IMR-90 (cell line): ENCODE measurements around the gene STX8. TPM values are rescaled to one million over a fixed set of nuclear protein-coding genes. Genes with fewer than 3 reads are reported as not detected.

Experiments
- ATAC-seq: fragments of 200-7000 bp; cut with Tn5 transposase; 2 replicates; pipeline ENCODE4 v1.9.1; 2020; ENCODE audit warnings: low read depth, mild to moderate bottlenecking, moderate library complexity
- BruUV-seq: library from RNA; stranded (reverse); fragments of 400-500 nt; replicated peaks from 2 replicates; lab custom pipeline; 2021; lab: Mats Ljungman, UMichigan
- CTCF ChIA-PET: fragments of 300-600 bp; formaldehyde crosslinking; extraction: SDS; loops from one replicate; lab custom pipeline; 2021; ENCODE audit warnings: antibody characterized with exemption; lab: Yijun Ruan, JAX
- POLR2A ChIA-PET: fragments of 300-600 bp; sonication (Branson Sonifier 250); formaldehyde crosslinking; loops from one replicate; lab custom pipeline; 2022; ENCODE audit warnings: antibody characterized with exemption; ENCODE audit not compliant: unreplicated experiment; lab: Charles Lee
- DNase-seq: peaks from one replicate; pipeline ENCODE4 v3.0.0; 2013
- H2AFZ ChIP-seq: replicated peaks from 2 replicates; pipeline ENCODE3; 2013; ENCODE audit warnings: low read length, mild to moderate bottlenecking; ENCODE audit not compliant: poor library complexity
- H2AK5ac ChIP-seq: 2 replicates; pipeline ENCODE4 v1.6.1; 2013; ENCODE audit warnings: low read depth, low read length, inconsistent platforms
- H2AK9ac ChIP-seq: replicated peaks from 2 replicates; pipeline ENCODE3; 2013; ENCODE audit warnings: mild to moderate bottlenecking, low read depth, low read length, moderate library complexity; ENCODE audit not compliant: poor library complexity
- H2BK120ac ChIP-seq: 2 replicates; pipeline ENCODE4 v1.6.1; 2013; ENCODE audit warnings: low read depth, low read length, inconsistent platforms
- H2BK15ac ChIP-seq: 3 replicates; pipeline ENCODE4 v1.6.1; 2013; ENCODE audit warnings: low read depth, low read length, inconsistent platforms
- H2BK20ac ChIP-seq: 2 replicates; pipeline ENCODE4 v1.6.1; 2013; ENCODE audit warnings: low read depth, mild to moderate bottlenecking, inconsistent platforms, low read length, moderate library complexity
- H2BK5ac ChIP-seq: 2 replicates; pipeline ENCODE4 v1.6.1; 2013; ENCODE audit warnings: mild to moderate bottlenecking, low read depth, low read length, inconsistent platforms; ENCODE audit not compliant: poor library complexity, severe bottlenecking
- H3K14ac ChIP-seq: replicated peaks from 2 replicates; pipeline ENCODE4 v1.6.1; 2013; ENCODE audit warnings: low read depth, low read length, inconsistent platforms
- H3K18ac ChIP-seq: 2 replicates; pipeline ENCODE4 v1.6.1; 2013; ENCODE audit warnings: low read depth, low read length, control low read depth
- H3K23ac ChIP-seq: 2 replicates; pipeline ENCODE4 v1.6.1; 2013; ENCODE audit warnings: low read depth, low read length, inconsistent platforms
- H3K27ac ChIP-seq: 2 replicates; pipeline ENCODE4 v1.5.1; 2013; ENCODE audit warnings: mild to moderate bottlenecking, control low read depth, low read length; ENCODE audit not compliant: insufficient read depth
- H3K27me3 ChIP-seq: 2 replicates; pipeline ENCODE4 v1.6.1; 2013; ENCODE audit warnings: low read length; ENCODE audit not compliant: control insufficient read depth, insufficient read depth
- H3K36me3 ChIP-seq: 2 replicates; pipeline ENCODE4 v1.6.1; 2013; ENCODE audit warnings: low read length, mixed read lengths; ENCODE audit not compliant: control insufficient read depth, insufficient read depth
- H3K4ac ChIP-seq: 2 replicates; pipeline ENCODE4 v1.6.1; 2013; ENCODE audit warnings: low read depth, low read length, inconsistent platforms
- H3K4me1 ChIP-seq: 2 replicates; pipeline ENCODE4 v1.6.1; 2013; ENCODE audit warnings: low read length, mixed read lengths; ENCODE audit not compliant: control insufficient read depth, insufficient read depth
- H3K4me2 ChIP-seq: 2 replicates; pipeline ENCODE4 v1.6.1; 2013; ENCODE audit warnings: low read depth, mild to moderate bottlenecking, control low read depth, low read length, moderate library complexity
- H3K4me3 ChIP-seq: 2 replicates; pipeline ENCODE4 v1.5.1; 2013; ENCODE audit warnings: low read depth, mild to moderate bottlenecking, control low read depth, low read length, moderate library complexity; ENCODE audit not compliant: insufficient read depth
- H3K56ac ChIP-seq: 2 replicates; pipeline ENCODE4 v1.6.1; 2013; ENCODE audit warnings: low read length, inconsistent platforms; ENCODE audit not compliant: insufficient read depth; ENCODE audit errors: extremely low read depth
- H3K79me1 ChIP-seq, 2 experiments: 2 replicates each; pipeline ENCODE4 v1.6.1; 2013; ENCODE audit warnings: low read length in 2 of 2, inconsistent platforms in 1 of 2, low read depth in 1 of 2
- H3K9ac ChIP-seq: 2 replicates; pipeline ENCODE4 v1.6.1; 2013; ENCODE audit warnings: low read depth, low read length, control low read depth
- H3K9me1 ChIP-seq: 2 replicates; pipeline ENCODE4 v1.6.1; 2013; ENCODE audit warnings: low read length, inconsistent platforms; ENCODE audit not compliant: insufficient read depth
- H3K9me3 ChIP-seq: 2 replicates; pipeline ENCODE4 v1.6.1; 2013; ENCODE audit warnings: low read length; ENCODE audit not compliant: control insufficient read depth, insufficient read depth
- H4K20me1 ChIP-seq: 2 replicates; pipeline ENCODE4 v1.6.1; 2013; ENCODE audit warnings: low read length, inconsistent platforms; ENCODE audit not compliant: insufficient read depth
- H4K5ac ChIP-seq: 2 replicates; pipeline ENCODE4 v1.6.1; 2013; ENCODE audit warnings: mild to moderate bottlenecking, low read depth, low read length, control low read depth
- H4K8ac ChIP-seq, 2 experiments: 2 replicates each; pipeline ENCODE4 v1.6.1; 2013; ENCODE audit warnings: low read depth in 2 of 2, low read length in 2 of 2, control low read depth in 1 of 2, inconsistent platforms in 1 of 2
- H4K91ac ChIP-seq: 2 replicates; pipeline ENCODE4 v1.6.1; 2013; ENCODE audit warnings: low read depth, low read length, inconsistent platforms; ENCODE audit not compliant: insufficient read depth
- BHLHE40 ChIP-seq: fragments of 150-350 bp; IDR thresholded peaks from 2 replicates; pipeline ENCODE4 v1.6.1; 2016; ENCODE audit warnings: mild to moderate bottlenecking, low read depth, low read length
- CEBPB ChIP-seq: IDR thresholded peaks from 2 replicates; pipeline ENCODE4 v1.6.1; 2012; ENCODE audit warnings: low read depth, low read length, improper control_type of control experiment
- CHD1 ChIP-seq: IDR thresholded peaks from 2 replicates; pipeline ENCODE4 v1.6.1; 2012; ENCODE audit warnings: low read depth, low read length, improper control_type of control experiment
- CTCF ChIP-seq: conservative IDR thresholded peaks from 2 replicates; pipeline ENCODE4 v1.5.1; 2012; ENCODE audit warnings: mild to moderate bottlenecking, low read depth, low read length, improper control_type of control experiment
- ELK1 ChIP-seq: fragments of 150-350 bp; IDR thresholded peaks from 2 replicates; pipeline ENCODE4 v1.6.1; 2016; ENCODE audit warnings: low read depth, mild to moderate bottlenecking, low read length, moderate library complexity, borderline replicate concordance
- FOS ChIP-seq: fragments of 150-350 bp; IDR thresholded peaks from 2 replicates; pipeline ENCODE4 v1.6.1; 2016; ENCODE audit warnings: low read depth, low read length
- MAFK ChIP-seq: IDR thresholded peaks from 2 replicates; pipeline ENCODE4 v1.6.1; 2012; ENCODE audit warnings: low read depth, low read length, improper control_type of control experiment
- MXI1 ChIP-seq: IDR thresholded peaks from 2 replicates; pipeline ENCODE4 v1.6.1; 2012; ENCODE audit warnings: low read depth, mild to moderate bottlenecking, low read length, moderate library complexity, borderline replicate concordance
- POLR2A ChIP-seq: IDR thresholded peaks from 2 replicates; pipeline ENCODE4 v1.6.1; 2012; ENCODE audit warnings: mild to moderate bottlenecking, low read depth, low read length
- RCOR1 ChIP-seq: IDR thresholded peaks from 2 replicates; pipeline ENCODE4 v1.6.1; 2012; ENCODE audit warnings: mild to moderate bottlenecking, low read length, improper control_type of control experiment; ENCODE audit not compliant: insufficient replicate concordance
- RFX5 ChIP-seq: IDR thresholded peaks from 2 replicates; pipeline ENCODE4 v1.8.0; 2012; ENCODE audit warnings: low read depth, mild to moderate bottlenecking, low read length, moderate library complexity
- SMC3 ChIP-seq: fragments of 150-350 bp; IDR thresholded peaks from 2 replicates; pipeline ENCODE4 v1.6.1; 2016; ENCODE audit warnings: low read depth, mild to moderate bottlenecking, antibody characterized with exemption, low read length, moderate library complexity
- WGBS, 2 experiments: methylation state at CpG; one replicate each; pipeline versions ENCODE4 v1.1.5 to v1.1.7; 2013; ENCODE audit warnings: missing lambda C conversion rate in 2 of 2; ENCODE audit not compliant: insufficient read length in 1 of 2; ENCODE audit errors: extremely low coverage in 2 of 2; 5-methylcytosine and 5-hydroxymethylcytosine counted together
- dilution Hi-C: fragments of 300-500 bp; cut with HindIII; formaldehyde crosslinking; loops from one replicate; pipeline ENCODE4 v1.14.3; 2018; ENCODE audit warnings: low sequenced_read_pairs; ENCODE audit not compliant: unreplicated experiment
- in situ Hi-C: fragments of 300-500 bp; cut with MboI; formaldehyde crosslinking; loops from 3 replicates; pipeline ENCODE4 v1.14.3; 2019; ENCODE audit warnings: low sequenced_read_pairs, inconsistent platforms, mixed read lengths
- intact Hi-C: fragments of 100-400 bp; cut with micrococcal nuclease; formaldehyde crosslinking; loops from 2 replicates; pipeline ENCODE4 v1.10.0; 2022
- polyA plus RNA-seq, 3 experiments: library from polyadenylated mRNA; depleted of rRNA; stranded (reverse); fragments of >200 nt; gene quantifications; 2 replicates each; pipeline ENCODE4 v1.2.3, GENCODE V29; 2012; ENCODE audit warnings: low replicate concordance in 1 of 3
- total RNA-seq: library from RNA; depleted of rRNA; stranded (reverse); fragments of >200 nt; gene quantifications from 2 replicates; pipeline ENCODE4 v1.2.3, GENCODE V29; 2012

Gene STX8
- total and polyA plus RNA-seq, 2 of the 4 experiments (the other 2 are of a cell fraction) = 26.5 to 47.0 TPM

- Histone ChIP-seq H2BK5ac (no peak overlapping the region), H3K4me1 (no peaks in the 10 kb centered on the region; the same call in 1 of the 2 replicates), H4K91ac (no peak overlapping the region), H2AK9ac (no peak overlapping the region), H3K27ac (no peak overlapping the region), H2BK15ac (no peak overlapping the region), H3K4ac (no peak overlapping the region), H3K36me3 (no peaks in the 10 kb centered on the region), H3K9me3 (no peaks in the 10 kb centered on the region), H2AFZ (no peak overlapping the region), H3K23ac (no peak overlapping the region), H3K27me3 (peaks cover 17% of the 10 kb centered on the region; the same call in 1 of the 2 replicates), H3K4me3 (no peak overlapping the region), H3K56ac (no peak overlapping the region), H3K79me1 (no peaks in the 10 kb centered on the region), H3K14ac (no peak overlapping the region), H3K9me1 (no peaks in the 10 kb centered on the region), H4K20me1 (no peaks in the 10 kb centered on the region), H2BK120ac (no peak overlapping the region), H2AK5ac (no peak overlapping the region), H3K18ac (no peak overlapping the region), H3K9ac (no peak overlapping the region), H2BK20ac (no peak overlapping the region), H3K4me2 (no peak overlapping the region), H4K5ac (no peak overlapping the region), H4K8ac (no peak overlapping the region)
- ChIA-PET POLR2A (no interaction called here), CTCF (no interaction called here)
- ATAC-seq (no peak), DNase-seq (no peak)
- BruUV-seq = no TSS peak
- no peak for TF ChIP-seq POLR2A
- no peak for TF ChIP-seq CEBPB
- no peak for TF ChIP-seq MXI1
- TF ChIP-seq MAFK = no peak
- TF ChIP-seq RFX5 = no peak
- no peak for TF ChIP-seq FOS
- no peak for TF ChIP-seq BHLHE40
- TF ChIP-seq CHD1 = no peak
- TF ChIP-seq CTCF = no peak
- TF ChIP-seq RCOR1 = no peak
- TF ChIP-seq SMC3 = no peak
- no peak for TF ChIP-seq ELK1
- dilution Hi-C loops (no loop called here), intact Hi-C loops (no loop called here), in situ Hi-C loops (loop anchor here (10.0 kb wide), 1 partner anchor 65 kb away; no protein-coding TSS in a partner anchor)
- 100% methylated on average over 1 of the region's 5 CpGs; no CpG with 5 or more reads in 1 of the 2 experiments for WGBS, 2 experiments
Observed at GRCh38 chr17:9209347-9209746, 366.3 kb downstream of the STX8 start.
